K562 (cell line): ENCODE data around the gene RBM4B. TPM values are rescaled to one million over a fixed set of nuclear protein-coding genes. Genes with fewer than 3 reads are reported as not detected.
A peak's percentile ranks its signal among the peaks of the same experiment; 100 is the strongest.

Source experiments
- ATAC-seq: fragments of 200-7000 bp; cut with Tn5 transposase; 3 replicates; pipeline ENCODE4 v1.9.1; 2020; ENCODE audit warnings: moderate library complexity
- BruUV-seq: library from RNA; stranded (reverse); fragments of 400-500 nt; replicated peaks from 2 replicates; lab custom pipeline; 2021; lab: Mats Ljungman, UMichigan
- CTCF ChIA-PET: fragments of 300-600 bp; formaldehyde crosslinking; extraction: SDS; loops from one replicate; lab custom pipeline; 2021; ENCODE audit warnings: low intra/inter-chr PET ratio; lab: Yijun Ruan, JAX
- POLR2A ChIA-PET: fragments of 300-600, 350-650 bp; sonication (Branson Sonifier 250); formaldehyde crosslinking; extraction: SDS; loops from one replicate; lab custom pipeline; 2021; ENCODE audit warnings: antibody characterized with exemption, inconsistent platforms; lab: Yijun Ruan, JAX
- DNase-seq, 4 experiments: peaks; one replicate each; pipeline versions ENCODE4 v3.0.0 to v3.0.0-alpha.2; 2011 to 2018; ENCODE audit warnings: low spot score in 3 of 4, mixed read lengths in 3 of 4; ENCODE audit errors: extremely low read depth in 1 of 4
- FAIRE-seq: peaks from 2 replicates; lab custom pipeline; 2011; peaks lifted over from hg19 to GRCh38; lab: Jason Lieb, UNC
- H2AFZ ChIP-seq: 2 replicates; pipeline ENCODE4 v1.6.0; 2011; ENCODE audit warnings: low read depth, low read length, control low read depth, inconsistent platforms
- H3K27ac ChIP-seq: fragments of 200-600 bp; 3 replicates; pipeline ENCODE4 v1.8.0; 2011; ENCODE audit warnings: low read depth, mild to moderate bottlenecking, control low read depth, inconsistent platforms, low read length, moderate library complexity, mixed read lengths; ENCODE audit errors: extremely low read depth
- H3K27me3 ChIP-seq, 2 experiments: fragments of 300-600 bp in 1 of 2; 2 replicates in 1 of 2; 3 replicates in 1 of 2; pipeline versions ENCODE4 v1.6.0 to v1.8.0; 2011; ENCODE audit warnings: inconsistent platforms in 2 of 2, low read length in 2 of 2, mild to moderate bottlenecking in 1 of 2, mixed read lengths in 1 of 2, moderate library complexity in 1 of 2; ENCODE audit not compliant: control insufficient read depth in 2 of 2, insufficient read depth in 2 of 2
- H3K36me3 ChIP-seq: fragments of 300-600 bp; 3 replicates; pipeline ENCODE4 v1.8.0; 2011; ENCODE audit warnings: mild to moderate bottlenecking, low read length, inconsistent platforms; ENCODE audit not compliant: control insufficient read depth, insufficient read depth
- H3K4me1 ChIP-seq, 2 experiments: fragments of 200-600 bp in 1 of 2; replicated peaks in 1 of 2; 2 replicates in 1 of 2; 3 replicates in 1 of 2; pipeline versions ENCODE4 v1.5.1 to v1.8.0; 2011; ENCODE audit warnings: inconsistent platforms in 2 of 2, low read length in 2 of 2, mild to moderate bottlenecking in 1 of 2, mixed read lengths in 1 of 2, moderate library complexity in 1 of 2; ENCODE audit not compliant: control insufficient read depth in 2 of 2, insufficient read depth in 2 of 2
- H3K4me2 ChIP-seq: 2 replicates; pipeline ENCODE4 v1.6.1; 2011; ENCODE audit warnings: low read length, control low read depth, inconsistent platforms, mixed read lengths; ENCODE audit not compliant: insufficient read depth
- H3K4me3 ChIP-seq: fragments of 200-600 bp; sonication (generic), shearing (Covaris generic); 2 replicates; pipeline ENCODE4 v1.5.1; 2016; ENCODE audit warnings: control low read depth, inconsistent platforms
- H3K79me2 ChIP-seq: fragments of 200-600 bp; 3 replicates; pipeline ENCODE4 v1.8.0; 2011; ENCODE audit warnings: low read length, inconsistent platforms; ENCODE audit not compliant: control insufficient read depth, insufficient read depth
- H3K9ac ChIP-seq, 2 experiments: 2 replicates each; pipeline versions ENCODE4 v1.6.0 to v1.6.1; 2011; ENCODE audit warnings: low read depth in 2 of 2, low read length in 2 of 2, control low read depth in 1 of 2, inconsistent platforms in 1 of 2, mild to moderate bottlenecking in 1 of 2, mixed read lengths in 1 of 2; ENCODE audit not compliant: insufficient read depth in 1 of 2
- H3K9me1 ChIP-seq: one replicate; pipeline ENCODE4 v1.6.0; 2011; ENCODE audit warnings: inconsistent platforms, mild to moderate bottlenecking, low read length, moderate library complexity; ENCODE audit not compliant: control insufficient read depth, insufficient read depth
- H3K9me3 ChIP-seq: replicated peaks from 2 replicates; pipeline ENCODE4 v1.5.1; 2011; ENCODE audit warnings: low read depth, low read length, inconsistent platforms; ENCODE audit not compliant: control insufficient read depth, insufficient read depth
- H4K20me1 ChIP-seq: replicated peaks from 2 replicates; pipeline ENCODE4 v1.6.1; 2011; ENCODE audit warnings: low read length, inconsistent platforms, mixed read lengths; ENCODE audit not compliant: control insufficient read depth, insufficient read depth
- CHD7 ChIP-seq: fragments of 200-600 bp; sonication (generic); IDR thresholded peaks from one replicate; pipeline ENCODE4 v1.6.1; 2012; ENCODE audit warnings: mild to moderate bottlenecking, low read depth, low read length, inconsistent platforms
- FOXK1 ChIP-seq: sonication (generic); formaldehyde crosslinking; IDR thresholded peaks from 2 replicates; pipeline ENCODE4 v1.8.0; 2022; ENCODE audit warnings: missing genetic modification reagents, mild to moderate bottlenecking, borderline replicate concordance
- HDAC1 ChIP-seq, 2 experiments: fragments of 450-650 bp; IDR thresholded peaks; 2 replicates each; pipeline ENCODE4 v1.6.1; 2016 to 2017; ENCODE audit warnings: inconsistent platforms in 1 of 2, mild to moderate bottlenecking in 1 of 2, moderate library complexity in 1 of 2
- JUNB ChIP-seq: fragments of 450-650 bp; formaldehyde crosslinking; conservative IDR thresholded peaks from 2 replicates; pipeline ENCODE4 v1.4.0; 2020; ENCODE audit warnings: mild to moderate bottlenecking
- PML ChIP-seq: IDR thresholded peaks from 2 replicates; pipeline ENCODE4 v1.6.1; 2012; ENCODE audit warnings: low read length, inconsistent platforms
- RBM17 ChIP-seq: fragments of 200-400 bp; formaldehyde crosslinking; IDR thresholded peaks from 2 replicates; pipeline ENCODE4 v1.6.1; 2017; ENCODE audit warnings: low read depth, mild to moderate bottlenecking, low read length, borderline replicate concordance
- SREBF1 ChIP-seq: fragments of 150-350 bp; IDR thresholded peaks from 2 replicates; pipeline ENCODE4 v1.6.1; 2014; ENCODE audit warnings: antibody characterized with exemption, low read depth, low read length, borderline replicate concordance
- TFE3 ChIP-seq: fragments of 450-650 bp; formaldehyde crosslinking; IDR thresholded peaks from 2 replicates; pipeline ENCODE4 v1.4.0; 2020; ENCODE audit warnings: mild to moderate bottlenecking, mixed read lengths
- ZNF586 ChIP-seq: fragments of 450-650 bp; formaldehyde crosslinking; conservative IDR thresholded peaks from 2 replicates; pipeline ENCODE4 v1.4.0; 2020; ENCODE audit warnings: mild to moderate bottlenecking, moderate library complexity
- ZNF764 ChIP-seq: fragments of 250-450 bp; sonication (Bioruptor Pico); IDR thresholded peaks from 2 replicates; pipeline ENCODE4 v1.4.0; 2020; ENCODE audit warnings: low read depth, mild to moderate bottlenecking, moderate library complexity
- WGBS: fragments of 100-300 bp; shearing (Covaris generic); methylation state at CpG from one replicate; pipeline ENCODE4 v1.1.6; 2016; ENCODE audit warnings: low coverage, mixed read lengths; ENCODE audit not compliant: insufficient coverage; ENCODE audit errors: missing lambda C conversion rate; 5-methylcytosine and 5-hydroxymethylcytosine counted together
- in situ Hi-C: fragments of 300-500 bp; cut with MboI; formaldehyde crosslinking; loops from 4 replicates; pipeline ENCODE4 v1.15.0; 2018; ENCODE audit warnings: inconsistent platforms, mixed read lengths
- intact Hi-C: fragments of 100-400 bp; cut with micrococcal nuclease; formaldehyde crosslinking; loops from 2 replicates; pipeline ENCODE4 v1.14.2; 2022
- polyA plus RNA-seq, 8 experiments: library from polyadenylated mRNA; depleted of rRNA in 4 of 8; stranded (reverse) in 5 of 8; unstranded in 3 of 8; fragments of >200 nt; fragmentation: Nextera tagmentation in 2 of 8; fragmentation: Illumina TruSeq in 1 of 8; extraction: Ambion mirVana in 2 of 8; extraction: Trizol in 1 of 8; gene quantifications; 2 replicates each; pipeline versions ENCODE4 v1.2.1 to v1.2.3, GENCODE V29; 2011 to 2014; ENCODE audit warnings: inconsistent platforms in 1 of 8, missing spikeins in 1 of 8
- total RNA-seq, 7 experiments: library from RNA; depleted of rRNA in 6 of 7; stranded (reverse); fragments of >200 nt in 6 of 7; fragmentation: Illumina TruSeq in 2 of 7; extraction: Trizol in 2 of 7; gene quantifications; 2 replicates each; pipeline versions ENCODE4 v1.2.1 to v1.2.3, GENCODE V29; 2011 to 2021; ENCODE audit warnings: low replicate concordance in 1 of 7

Gene RBM4B
- total and polyA plus RNA-seq, 9 of the 15 experiments (the other 6 are each of a cell fraction or from before 2014, with no cell fraction given): 14.6 to 39.9 (median 23.3) TPM

GRCh38 chr11:66706989-66707388, 29.3 kb upstream of the RBM4B start:
- ATAC-seq: no peak
- no peak overlapping the region for H2AFZ ChIP-seq
- peak overlapping the region in 1 of 2 experiments; percentile 61; a peak in 2 of 4 replicates for H3K9ac ChIP-seq
- in situ Hi-C loops (no loop called here), intact Hi-C loops (no loop called here)
- H3K27ac ChIP-seq: no peak overlapping the region
- no peak overlapping the region for H3K4me2 ChIP-seq
- WGBS: 91% methylated on average over 9 of the region's 9 CpGs
- no peaks in the 10 kb centered on the region for H3K9me3 ChIP-seq
- no peak for DNase-seq
- no peak for FAIRE-seq
- no peaks in the 10 kb centered on the region for H4K20me1 ChIP-seq
- no peaks in the 10 kb centered on the region for H3K27me3 ChIP-seq
- peaks cover 5 to 37% of the 10 kb centered on the region in 2 experiments for H3K4me1 ChIP-seq
- POLR2A ChIA-PET: interaction anchor here (0.5 to 1.6 kb wide), 2 partner anchors 16 to 49 kb away, joined by 3 to 4 read pairs; no protein-coding TSS in a partner anchor
- H3K9me1 ChIP-seq: no peaks in the 10 kb centered on the region
- no peaks in the 10 kb centered on the region for H3K79me2 ChIP-seq
- no peak overlapping the region for H3K4me3 ChIP-seq
- CTCF ChIA-PET: no interaction called here
- BruUV-seq: no TSS peak
- peaks cover 53% of the 10 kb centered on the region; the same call in 2 of the 3 replicates for H3K36me3 ChIP-seq
- no peak for TF ChIP-seq TFE3 (CRISPR knock-in tag)
- no peak for TF ChIP-seq CHD7
- no peak for TF ChIP-seq PML
- TF ChIP-seq JUNB (CRISPR knock-in tag): no peak
- TF ChIP-seq FOXK1 (CRISPR knock-in tag): no peak
- TF ChIP-seq RBM17: no peak
- no peak for TF ChIP-seq ZNF586
- no peak for TF ChIP-seq HDAC1 (IDR thresholded peaks at IDR 0.05)
- TF ChIP-seq ZNF764: no peak
- no peak for TF ChIP-seq SREBF1
